Suprapubic skin (tissue), 3 donors: ENCODE data around the gene RPRD1B.

Source experiments
- CTCF ChIP-seq, 2 donors: fragments of 200-600 bp in 1 of 2; fragments of 450-650 bp in 1 of 2; sonication (generic) in 1 of 2; IDR thresholded peaks; one replicate each; pipeline ENCODE4 v1.5.1; 2016 to 2019; ENCODE audit warnings: antibody characterized with exemption in 2 of 2, mild to moderate bottlenecking in 1 of 2, moderate library complexity in 1 of 2
- POLR2AphosphoS5 ChIP-seq, 3 donors: sonication (generic); formaldehyde crosslinking; IDR thresholded peaks; one replicate each; pipeline ENCODE4 v1.6.1; 2017; ENCODE audit warnings: antibody characterized with exemption in 3 of 3

GRCh38 chr20:38049800-38050199, 16.3 kb downstream of the RPRD1B start:
- TF ChIP-seq CTCF (IDR thresholded peaks at IDR 0.05) (no peak), POLR2AphosphoS5 (IDR thresholded peaks at IDR 0.05) (no peak)
